Cardiac fibroblast (primary cell): ENCODE measurements around the gene C12orf42.

ENCODE experiments used
- DNase-seq, 2 donors: peaks; one replicate each; pipeline versions ENCODE4 v3.0.0 to v3.0.0-alpha.2; 2010; ENCODE audit warnings: low read depth in 2 of 2
- H3K4me3 ChIP-seq, 2 donors: replicated peaks in 1 of 2; 1 replicate in 1 of 2; 2 replicates in 1 of 2; pipeline ENCODE4 v1.5.1; 2011; ENCODE audit warnings: low read depth in 2 of 2, low read length in 2 of 2, mild to moderate bottlenecking in 2 of 2, moderate library complexity in 1 of 2
- CTCF ChIP-seq: IDR thresholded peaks from one replicate; pipeline ENCODE4 v1.5.1; 2011; ENCODE audit warnings: low read depth, mild to moderate bottlenecking, low read length, inconsistent platforms

Gene C12orf42

DNA sequence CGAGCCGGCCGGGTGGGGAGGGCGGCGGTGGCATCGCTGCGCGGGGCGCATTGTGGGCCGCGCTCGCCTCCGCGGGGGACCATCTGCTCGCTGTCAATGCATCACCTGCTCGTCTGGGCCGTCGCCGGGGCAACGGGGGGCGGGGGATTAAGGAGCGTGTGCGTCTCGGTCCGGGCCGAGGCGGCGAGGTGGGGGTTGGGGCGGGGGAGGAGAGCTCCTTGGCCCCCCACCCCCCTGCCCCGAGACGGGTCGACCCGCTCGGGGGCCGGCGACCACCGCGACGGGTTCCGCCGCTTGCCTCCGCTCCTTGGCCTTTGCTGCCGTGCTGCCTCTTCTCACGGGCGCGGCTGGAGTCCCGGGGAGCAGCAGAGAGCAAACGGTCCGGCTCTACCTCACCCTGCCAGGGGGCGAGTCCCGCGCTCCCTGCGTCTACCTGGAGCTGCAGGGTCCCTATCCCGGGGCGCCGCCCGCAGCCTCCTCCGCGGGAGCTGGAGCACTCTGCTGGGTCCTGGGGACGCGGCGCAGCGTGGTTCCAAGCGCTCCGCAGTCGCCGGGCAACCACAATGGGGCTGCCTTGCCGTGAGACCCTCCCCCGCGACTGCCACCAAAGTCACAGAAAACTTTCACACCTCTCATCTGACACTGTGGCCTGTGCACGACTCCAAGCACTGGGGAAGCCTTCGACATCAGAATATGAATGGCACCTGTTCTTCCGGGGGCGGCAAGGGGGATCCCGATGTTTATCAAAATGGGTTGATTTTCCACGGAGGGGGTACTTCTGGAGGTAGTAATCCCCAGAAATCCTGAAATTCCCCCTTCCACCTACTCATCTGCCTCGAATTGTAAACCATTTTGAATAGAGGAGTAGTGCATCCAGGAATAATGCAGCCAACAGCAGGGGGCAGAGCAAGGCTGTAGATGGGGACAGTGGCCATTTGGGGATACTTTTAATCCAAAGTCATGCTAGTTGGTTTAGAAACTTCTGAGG, at the start of gene C12orf42:
TSS of gene C12orf42 (minus strand) at position 500 of the 988 bp plus-strand sequence. CDS start 17,542 bp downstream, outside the sequence.
- DNase-seq: peak; percentile 7 to 25
- no peak within 1 kb of the TSS for H3K4me3 ChIP-seq
- TF ChIP-seq CTCF: peak; percentile 43

DNA sequence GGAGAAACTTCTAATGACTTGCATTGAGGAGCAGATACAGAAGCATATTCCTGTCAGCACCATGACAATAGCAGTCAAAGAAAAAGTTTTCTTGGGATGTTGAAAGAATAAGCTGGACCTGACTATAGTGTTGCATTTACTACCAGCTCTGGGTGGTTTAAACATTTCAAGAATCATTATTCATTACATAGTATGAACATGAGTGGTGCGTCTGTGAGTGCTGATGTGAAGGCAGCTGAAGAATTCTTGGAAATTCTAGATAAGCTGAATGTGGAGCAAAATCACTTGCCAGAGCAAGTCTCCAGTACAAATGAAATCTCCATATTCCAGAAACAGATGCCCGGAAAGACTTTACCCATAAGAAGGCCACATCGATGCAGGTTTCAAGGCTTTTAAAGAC, 46.3 kb upstream of the C12orf42 start:
- no peak for TF ChIP-seq CTCF
- no peak for DNase-seq
- H3K4me3 ChIP-seq: no peak overlapping the region

- H3K4me3 ChIP-seq: no peak overlapping the region
- DNase-seq: no peak
- no peak for TF ChIP-seq CTCF
These were observed 44.6 kb upstream of the C12orf42 start for GRCh38 chr12:103540319-103540718.

- DNase-seq: no peak
- H3K4me3 ChIP-seq: no peak overlapping the region
- TF ChIP-seq CTCF: no peak
These were observed 42.6 kb upstream of the C12orf42 start for GRCh38 chr12:103538397-103538796.

GRCh38 chr12:103530307-103531066, 34.7 kb upstream of the C12orf42 start:
- DNase-seq: no peak
- H3K4me3 ChIP-seq: no peak overlapping the region
- TF ChIP-seq CTCF: no peak

- no peak for DNase-seq
- TF ChIP-seq CTCF: no peak
- H3K4me3 ChIP-seq: no peak overlapping the region
These were observed 33.5 kb upstream of the C12orf42 start for GRCh38 chr12:103529306-103529705.
